Progenitor cell of endocrine pancreas (in vitro differentiated cells): ENCODE measurements around the gene FAM221B. TPM values are rescaled to one million over a fixed set of nuclear protein-coding genes. Genes with fewer than 3 reads are reported as not detected.
A peak's percentile ranks its signal among the peaks of the same experiment; 100 is the strongest.

Experiments used
- DNase-seq: peaks from one replicate; pipeline ENCODE4 v3.0.0; 2021; ENCODE audit warnings: low spot score; ENCODE audit not compliant: unreplicated experiment
- H3K27ac Mint-ChIP-seq: 2 replicates; pipeline ENCODE4 v1.8.0; 2021; ENCODE audit warnings: mild to moderate bottlenecking, moderate library complexity, mixed read lengths
- H3K27me3 Mint-ChIP-seq: 2 replicates; pipeline ENCODE4 v1.8.0; 2021; ENCODE audit warnings: mixed read lengths
- H3K36me3 Mint-ChIP-seq: 2 replicates; pipeline ENCODE4 v1.8.0; 2022; ENCODE audit warnings: mixed read lengths; ENCODE audit not compliant: insufficient read depth
- H3K4me1 Mint-ChIP-seq: 2 replicates; pipeline ENCODE4 v1.8.0; 2021; ENCODE audit warnings: low read depth, mixed read lengths
- H3K4me3 Mint-ChIP-seq: 2 replicates; pipeline ENCODE4 v1.8.0; 2021; ENCODE audit warnings: low read depth, mild to moderate bottlenecking, moderate library complexity, mixed read lengths
- H3K9me3 Mint-ChIP-seq: 2 replicates; pipeline ENCODE4 v1.8.0; 2021; ENCODE audit warnings: low read depth, mixed read lengths
- total RNA-seq: library from RNA; stranded (reverse); gene quantifications from 2 replicates; pipeline ENCODE4 v1.2.1, GENCODE V29; 2021
- TF ChIP-seq, protein P1 (sequence below): fragments of 200-600 bp; sonication (generic); IDR thresholded peaks from one replicate; pipeline ENCODE4 v1.5.0; 2021; ENCODE audit warnings: antibody characterized with exemption, mild to moderate bottlenecking; ENCODE audit not compliant: unreplicated experiment

The FAM221B gene
- total RNA-seq, 1 donor from 2014 or later = not detected

DNA sequence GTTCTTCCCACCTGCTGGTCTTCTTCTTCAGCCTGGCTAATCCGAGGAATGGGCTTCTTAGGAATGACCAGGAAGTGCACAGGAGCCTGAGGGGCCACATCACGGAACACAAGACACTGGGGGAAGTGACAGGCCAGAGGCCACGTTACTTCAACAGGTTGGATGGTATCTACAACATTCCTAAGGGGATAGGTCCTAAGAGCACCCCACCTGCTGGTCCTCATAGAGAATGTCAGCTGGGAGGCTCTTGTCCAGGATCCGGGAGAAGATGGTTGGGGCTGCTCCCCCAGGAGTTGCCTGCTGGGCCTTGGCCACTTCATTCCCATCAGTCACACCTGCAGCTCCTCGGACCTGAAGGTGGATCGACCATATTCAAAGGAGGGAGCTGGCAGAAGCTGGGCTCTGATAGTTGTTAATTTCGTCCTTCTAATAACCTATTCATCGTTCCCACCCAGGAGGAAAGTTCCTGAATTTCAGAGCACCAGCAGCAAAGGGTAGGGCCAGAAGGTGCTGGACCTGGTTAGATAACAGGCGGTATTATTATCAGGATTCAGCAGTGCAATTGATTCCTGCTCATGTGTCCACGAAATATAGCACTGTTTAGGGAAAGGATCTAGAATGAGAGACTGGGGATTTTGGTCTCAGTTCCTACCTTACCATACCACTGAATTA is 15.0 kb downstream of the FAM221B start:
- TF ChIP-seq, protein P1, sequence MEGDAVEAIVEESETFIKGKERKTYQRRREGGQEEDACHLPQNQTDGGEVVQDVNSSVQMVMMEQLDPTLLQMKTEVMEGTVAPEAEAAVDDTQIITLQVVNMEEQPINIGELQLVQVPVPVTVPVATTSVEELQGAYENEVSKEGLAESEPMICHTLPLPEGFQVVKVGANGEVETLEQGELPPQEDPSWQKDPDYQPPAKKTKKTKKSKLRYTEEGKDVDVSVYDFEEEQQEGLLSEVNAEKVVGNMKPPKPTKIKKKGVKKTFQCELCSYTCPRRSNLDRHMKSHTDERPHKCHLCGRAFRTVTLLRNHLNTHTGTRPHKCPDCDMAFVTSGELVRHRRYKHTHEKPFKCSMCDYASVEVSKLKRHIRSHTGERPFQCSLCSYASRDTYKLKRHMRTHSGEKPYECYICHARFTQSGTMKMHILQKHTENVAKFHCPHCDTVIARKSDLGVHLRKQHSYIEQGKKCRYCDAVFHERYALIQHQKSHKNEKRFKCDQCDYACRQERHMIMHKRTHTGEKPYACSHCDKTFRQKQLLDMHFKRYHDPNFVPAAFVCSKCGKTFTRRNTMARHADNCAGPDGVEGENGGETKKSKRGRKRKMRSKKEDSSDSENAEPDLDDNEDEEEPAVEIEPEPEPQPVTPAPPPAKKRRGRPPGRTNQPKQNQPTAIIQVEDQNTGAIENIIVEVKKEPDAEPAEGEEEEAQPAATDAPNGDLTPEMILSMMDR = peak; percentile 34
- H3K27me3 Mint-ChIP-seq = no peaks in the 10 kb centered on the region
- DNase-seq = no peak

DNA sequence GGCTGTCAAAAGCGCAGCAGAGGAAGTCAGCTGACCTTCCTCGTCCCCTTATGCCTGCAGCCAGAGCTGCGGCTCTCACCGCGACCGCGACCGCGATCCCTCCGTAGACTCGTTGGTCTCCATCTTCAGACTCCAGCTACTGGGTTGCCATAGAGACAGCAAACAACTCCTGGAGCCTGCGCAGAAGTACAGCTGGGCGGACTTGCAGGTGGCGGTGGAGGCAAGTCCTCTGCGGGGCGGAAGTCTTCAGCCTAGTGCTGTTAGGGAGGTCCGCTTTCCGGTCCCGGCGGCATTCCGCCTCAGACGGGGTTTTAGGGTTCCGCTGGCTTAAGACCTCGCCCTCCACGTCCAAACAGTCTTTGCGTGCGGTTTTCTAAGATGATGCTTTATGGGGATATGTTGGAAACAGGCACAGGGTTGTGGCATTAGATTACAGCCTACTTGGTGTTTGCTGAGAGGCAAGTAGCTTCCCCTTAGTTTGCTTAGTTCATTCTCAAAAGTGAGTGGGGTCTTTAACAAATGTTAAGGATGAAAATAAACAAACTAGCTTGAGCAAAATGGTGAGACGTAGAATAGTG is 16.4 kb downstream of the FAM221B start, which contains the start of gene SPAG8:
TSS of gene SPAG8 (minus strand) at position 238 of the 578 bp plus-strand sequence. CDS start at position 123, 115 bp downstream.
- peaks cover 21% of the 10 kb centered on the region for H3K4me1 Mint-ChIP-seq
- TF ChIP-seq, protein P1 = no peak
- H3K27me3 Mint-ChIP-seq = no peaks in the 10 kb centered on the region
- H3K4me3 Mint-ChIP-seq = peak within 1 kb of the TSS; percentile 77
- DNase-seq = peak; percentile 75
- H3K36me3 Mint-ChIP-seq = peaks cover 1% of the 10 kb centered on the region
- H3K27ac Mint-ChIP-seq = peak within 1 kb of the TSS; percentile 94
- peaks cover 3% of the 10 kb centered on the region for H3K9me3 Mint-ChIP-seq

More for the DNA sequence above, 15.0 kb downstream of the FAM221B start:
- no peaks in the 10 kb centered on the region for H3K36me3 Mint-ChIP-seq
- peak overlapping the region; percentile 86 for H3K27ac Mint-ChIP-seq
- H3K4me3 Mint-ChIP-seq = peak overlapping the region; percentile 67
- peaks cover 3% of the 10 kb centered on the region for H3K9me3 Mint-ChIP-seq
- peaks cover 21% of the 10 kb centered on the region for H3K4me1 Mint-ChIP-seq

DNA sequence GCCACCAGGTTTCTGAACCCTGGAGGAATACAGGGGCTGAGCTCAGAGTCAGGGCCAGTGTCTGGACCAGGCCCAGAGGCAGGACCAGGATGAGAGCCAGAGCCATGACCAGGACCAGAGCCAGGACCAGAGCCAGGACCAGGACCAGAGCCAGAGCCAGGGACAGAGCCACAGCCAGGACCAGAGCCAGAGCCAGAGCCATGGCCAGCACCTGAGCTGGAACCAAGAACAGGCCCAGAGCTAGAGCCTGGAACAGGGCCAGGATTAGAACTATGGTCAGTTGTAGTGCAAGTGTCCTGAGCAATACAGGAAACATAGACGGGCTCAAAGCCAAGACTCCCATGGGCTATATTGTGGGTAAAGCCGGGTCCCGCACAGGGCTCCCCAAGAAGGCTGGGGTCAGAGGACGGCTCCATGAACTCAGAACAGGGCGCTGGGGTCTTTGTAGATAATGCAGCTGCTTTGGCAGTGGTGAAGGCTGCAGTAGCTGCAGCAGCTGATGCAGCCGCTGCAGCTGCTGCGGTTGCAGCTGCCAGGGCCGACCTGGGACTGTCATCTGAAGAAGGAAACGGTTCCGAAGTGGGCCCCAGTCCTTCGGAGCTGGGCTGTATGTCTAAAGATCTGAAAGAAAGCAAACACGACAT is 17.0 kb downstream of the FAM221B start:
- H3K4me3 Mint-ChIP-seq = peak overlapping the region; percentile 77
- TF ChIP-seq, protein P1 = no peak
- H3K36me3 Mint-ChIP-seq = peaks cover 1% of the 10 kb centered on the region
- peaks cover 3% of the 10 kb centered on the region for H3K9me3 Mint-ChIP-seq
- H3K27me3 Mint-ChIP-seq = no peaks in the 10 kb centered on the region
- peaks cover 21% of the 10 kb centered on the region for H3K4me1 Mint-ChIP-seq
- DNase-seq = no peak
- H3K27ac Mint-ChIP-seq = peak overlapping the region; percentile 59

DNA sequence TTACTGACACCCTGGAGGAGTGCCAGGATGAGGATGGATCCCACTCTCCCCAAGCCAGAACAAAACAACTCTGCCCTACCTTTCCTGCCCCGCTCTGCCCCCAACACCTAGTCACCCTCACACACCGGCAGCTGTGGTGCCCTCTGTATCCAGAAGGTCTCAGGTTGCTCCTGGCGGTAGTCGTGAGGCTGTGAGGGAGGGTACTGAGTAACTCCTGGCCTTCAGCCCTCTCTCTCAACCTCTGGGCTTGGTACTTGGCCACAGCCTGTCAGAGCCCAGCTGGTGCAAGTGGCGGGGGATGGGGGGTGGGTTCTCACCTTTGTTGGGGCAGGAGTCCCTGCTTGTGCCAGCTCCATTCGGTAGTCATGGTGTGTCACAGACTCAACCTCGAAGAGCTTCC is 18.4 kb downstream of the FAM221B start:
- H3K4me3 Mint-ChIP-seq = no peak overlapping the region
- peaks cover 18% of the 10 kb centered on the region for H3K4me1 Mint-ChIP-seq
- DNase-seq = no peak
- no peak overlapping the region for H3K27ac Mint-ChIP-seq
- H3K36me3 Mint-ChIP-seq = peaks cover 3% of the 10 kb centered on the region
- H3K9me3 Mint-ChIP-seq = no peaks in the 10 kb centered on the region
- no peaks in the 10 kb centered on the region for H3K27me3 Mint-ChIP-seq
- TF ChIP-seq, protein P1 = no peak

DNA sequence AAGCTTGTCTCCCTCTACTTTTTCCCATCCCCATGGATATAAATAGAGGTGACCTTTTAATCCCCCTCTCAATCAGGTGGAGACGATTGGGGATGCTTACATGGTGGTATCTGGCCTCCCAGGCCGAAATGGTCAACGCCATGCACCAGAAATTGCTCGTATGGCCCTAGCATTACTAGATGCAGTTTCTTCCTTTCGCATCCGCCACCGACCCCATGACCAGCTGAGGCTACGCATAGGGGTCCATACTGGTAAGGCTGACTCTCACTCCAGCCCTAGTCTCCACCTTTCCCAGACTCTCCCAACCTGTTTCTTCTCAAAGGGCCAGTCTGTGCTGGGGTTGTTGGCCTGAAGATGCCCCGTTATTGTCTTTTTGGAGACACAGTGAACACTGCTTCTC is 20.1 kb downstream of the FAM221B start:
- H3K4me3 Mint-ChIP-seq = no peak overlapping the region
- no peak overlapping the region for H3K27ac Mint-ChIP-seq
- H3K4me1 Mint-ChIP-seq = peaks cover 10% of the 10 kb centered on the region
- peaks cover 6% of the 10 kb centered on the region for H3K36me3 Mint-ChIP-seq
- no peaks in the 10 kb centered on the region for H3K27me3 Mint-ChIP-seq
- no peak for DNase-seq
- TF ChIP-seq, protein P1 = no peak
- no peaks in the 10 kb centered on the region for H3K9me3 Mint-ChIP-seq
